CD4-positive, alpha-beta T cell treated with Interleukin-15 for 4 hours (primary cell): ENCODE data around the gene ONECUT3.
"Not testable (repeated sequence)": the region's sequence is repeated elsewhere in the genome, so short reads cannot be mapped to it uniquely, and the experiment has no call there.

Experiments
- DNase-seq: peaks from one replicate; pipeline ENCODE4 v3.0.0-alpha.2; 2020; ENCODE audit warnings: low spot score

The ONECUT3 gene

GRCh38 chr19:1755467-1756171 lies 2.3 kb downstream of the ONECUT3 start:
- DNase-seq: no peak

GRCh38 chr19:1756264-1756663 lies 3.0 kb downstream of the ONECUT3 start:
- no peak for DNase-seq

DNA sequence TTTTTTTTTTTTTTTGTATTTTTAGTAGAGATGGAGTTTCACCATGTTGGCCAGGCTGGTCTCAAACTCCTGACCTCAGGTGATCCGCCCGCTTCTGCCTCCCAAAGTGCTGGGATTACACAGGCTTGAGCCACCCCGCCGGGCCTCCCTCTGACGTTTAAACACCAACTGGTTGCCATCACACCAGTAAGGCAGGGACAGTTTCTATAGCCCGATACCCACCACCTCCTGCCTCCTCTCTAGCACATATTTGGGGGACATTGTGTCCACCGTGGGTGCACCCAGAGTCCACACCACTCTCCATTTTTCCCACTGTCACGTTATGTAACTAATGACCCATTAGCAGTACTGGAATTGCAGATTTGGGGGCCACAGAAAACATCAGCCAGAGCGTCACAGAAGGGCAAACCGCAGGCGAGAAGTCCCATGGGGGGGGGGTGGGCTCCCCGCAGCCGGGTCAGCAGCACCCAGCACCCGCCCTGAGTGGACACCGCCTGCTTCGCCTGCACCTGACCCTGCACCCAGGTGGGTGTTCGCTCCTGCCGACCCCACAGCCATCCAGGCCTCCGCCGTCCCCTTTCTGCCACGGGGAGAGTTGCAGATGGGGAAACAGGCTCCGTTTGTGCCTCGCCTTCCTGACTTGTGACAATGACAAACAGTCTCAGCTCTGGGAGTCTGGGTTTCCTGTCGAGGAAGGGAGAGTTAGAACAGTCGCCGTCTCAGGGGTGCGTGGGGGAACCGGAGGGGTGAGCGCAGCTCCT lies 3.6 kb downstream of the ONECUT3 start:
- DNase-seq: no peak

DNA sequence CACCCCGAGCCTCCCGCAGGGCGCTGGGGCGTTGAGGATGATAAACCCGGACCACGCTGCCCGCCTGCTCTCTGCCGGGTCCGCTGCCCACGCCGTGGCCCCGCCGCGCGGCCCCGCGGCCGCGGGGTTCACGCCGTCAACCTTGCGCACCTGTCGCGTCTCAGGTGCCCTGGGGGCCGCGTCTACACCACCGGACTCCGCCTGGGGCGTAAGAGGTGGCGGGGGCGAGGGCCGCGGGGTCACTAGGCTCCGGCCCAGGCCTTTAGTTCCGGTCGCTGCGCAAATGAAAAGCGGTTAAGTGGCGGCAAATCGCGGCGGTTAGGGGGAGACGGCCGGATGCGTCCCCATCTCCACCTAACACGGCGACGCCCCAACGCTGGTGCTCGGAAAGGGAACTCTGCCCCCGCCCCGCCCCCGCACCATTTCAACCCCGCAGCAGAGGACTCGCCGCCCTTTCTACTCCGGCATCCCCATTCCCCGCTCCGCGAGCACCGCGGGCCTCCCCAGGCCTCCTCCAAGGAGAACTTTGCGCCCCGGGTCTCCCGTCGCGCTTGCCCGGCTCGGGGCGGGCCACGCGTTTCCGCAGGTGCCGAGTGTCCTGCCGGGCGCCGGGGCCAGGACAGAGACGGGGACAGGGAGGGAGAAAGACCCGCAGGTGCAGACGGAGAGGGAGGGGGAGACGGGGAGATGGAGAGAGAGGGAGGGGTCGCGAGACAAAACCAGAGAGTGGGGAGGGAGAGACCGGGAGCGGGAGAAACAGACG lies 4.3 kb downstream of the ONECUT3 start:
- no peak for DNase-seq

- no peak for DNase-seq
Observed at GRCh38 chr19:1758231-1758577, 4.9 kb downstream of the ONECUT3 start.

DNA sequence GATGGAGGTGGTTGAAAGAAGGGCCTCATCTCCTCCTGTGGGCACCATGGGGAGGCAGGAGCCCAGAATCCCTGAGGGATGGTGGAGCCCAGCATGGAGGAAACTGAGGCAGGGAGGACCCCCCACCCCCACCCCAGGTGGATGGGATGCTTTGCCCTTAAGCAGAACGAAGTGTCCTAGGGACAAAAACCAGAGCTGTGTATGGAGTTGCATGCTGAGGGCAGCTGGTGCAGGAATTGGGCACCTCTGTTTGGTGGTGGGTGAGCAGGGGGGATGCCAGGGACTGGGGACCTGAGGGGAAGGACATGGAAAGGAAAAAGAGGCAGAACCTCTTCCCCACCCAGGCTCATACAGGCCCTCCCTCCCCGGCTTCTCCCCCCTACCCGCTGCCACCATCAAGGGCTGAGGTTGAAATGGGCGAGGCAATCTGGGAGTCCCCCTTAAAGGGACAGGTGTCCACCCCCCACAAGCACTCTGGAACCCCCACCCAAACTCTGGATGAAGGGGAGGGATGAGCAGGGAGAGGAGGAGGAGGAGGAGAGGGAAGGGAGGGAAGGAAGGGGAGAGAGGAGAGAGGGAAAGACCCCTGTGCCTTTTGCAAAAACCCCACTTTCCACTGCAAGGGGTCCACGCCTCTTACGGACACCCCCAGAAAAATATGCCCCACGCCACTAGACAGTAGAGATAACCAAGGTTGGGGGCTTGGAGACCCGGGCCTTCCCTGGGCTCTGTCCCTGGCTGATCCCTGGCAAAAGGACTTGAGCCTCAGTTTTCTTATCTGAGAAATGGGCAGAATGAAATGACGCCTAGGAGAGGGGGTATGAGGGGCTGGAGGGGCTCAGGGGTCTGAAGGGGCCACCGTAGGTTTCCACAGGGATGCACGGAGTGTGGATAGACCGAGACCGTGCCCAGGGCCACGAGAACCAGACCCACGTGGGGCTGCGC lies 5.9 kb downstream of the ONECUT3 start:
- no peak for DNase-seq

GRCh38 chr19:1760020-1760419 lies 6.7 kb downstream of the ONECUT3 start:
- DNase-seq: no peak

- not testable (repeated sequence) for DNase-seq
Observed at GRCh38 chr19:1760786-1761527, 7.7 kb downstream of the ONECUT3 start.

DNA sequence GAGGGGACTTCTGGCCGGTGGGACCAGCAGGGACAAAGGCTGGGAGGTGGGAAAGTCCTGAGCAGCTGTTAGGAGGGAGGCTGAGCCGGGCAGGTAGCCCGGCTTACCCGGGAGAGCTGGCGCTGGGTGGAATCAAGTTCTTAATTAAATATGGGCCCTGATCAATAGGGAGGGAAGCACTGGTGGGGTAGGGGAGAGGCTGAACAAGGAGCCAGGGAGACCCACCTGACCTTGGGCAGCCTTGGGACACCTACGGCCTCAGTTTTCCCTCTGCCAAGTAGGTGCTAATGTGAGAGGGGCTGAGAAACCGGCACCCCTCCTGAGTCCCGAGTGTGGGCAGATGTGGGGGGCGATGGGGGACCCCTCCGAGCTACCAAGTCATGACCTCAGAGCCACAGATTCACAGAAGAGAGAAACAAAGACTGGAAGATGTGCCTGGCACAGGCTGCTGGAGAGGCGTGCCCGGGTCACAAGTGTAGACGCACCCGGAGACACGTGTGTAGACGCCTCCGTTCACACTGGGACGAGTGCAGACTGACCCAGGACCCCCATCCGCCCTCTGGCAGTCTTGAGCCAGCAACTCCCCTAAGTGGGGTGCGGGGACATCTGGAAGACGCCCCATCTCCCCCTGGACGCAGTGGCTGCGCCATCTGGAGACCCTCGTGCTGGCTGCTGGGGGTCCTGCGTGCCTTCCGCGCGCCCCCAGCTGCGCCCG lies 8.4 kb downstream of the ONECUT3 start:
- DNase-seq: no peak

DNA sequence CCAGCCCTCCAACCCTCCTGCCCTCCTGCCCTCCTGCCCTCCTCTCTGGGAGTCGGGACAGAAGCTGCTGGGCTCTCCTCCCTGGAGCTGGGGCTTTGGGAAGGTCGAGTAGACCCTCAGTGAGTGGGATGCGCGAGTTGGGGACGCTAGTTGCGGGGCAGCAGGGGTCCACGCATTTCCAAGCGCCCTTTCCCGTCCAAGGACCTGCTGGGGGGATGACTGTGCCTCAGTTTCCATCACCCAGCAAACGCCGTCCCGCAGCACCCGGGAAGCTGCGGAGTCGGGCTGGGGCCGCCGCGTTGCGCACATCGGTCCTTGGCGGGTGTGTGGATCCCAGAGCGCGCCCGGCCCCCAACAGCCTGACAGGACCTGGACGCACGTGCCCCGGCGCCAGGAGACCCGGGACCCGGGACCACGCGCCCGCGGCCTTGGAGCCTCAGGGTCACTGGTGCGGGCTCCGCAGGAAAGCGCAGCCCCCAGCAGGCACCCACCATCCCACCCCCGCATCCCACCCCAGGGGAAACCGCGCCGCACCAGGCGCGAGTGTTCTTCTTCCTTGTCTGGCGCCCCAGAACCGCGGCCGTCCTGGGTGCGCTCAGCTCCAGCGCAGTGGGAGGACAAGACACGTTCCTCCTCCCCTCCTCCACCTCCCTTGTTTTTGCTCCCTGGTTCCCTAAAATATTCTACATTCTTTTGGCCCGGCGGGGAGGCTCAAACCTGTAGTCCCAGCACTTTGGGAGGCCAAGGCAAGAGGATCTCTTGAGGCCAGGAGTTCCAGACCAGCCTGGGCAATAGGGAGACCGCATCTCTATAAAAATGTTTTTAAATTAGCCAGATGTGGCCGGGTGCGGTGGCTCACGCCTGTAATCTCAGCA lies 9.2 kb downstream of the ONECUT3 start:
- no peak for DNase-seq

DNA sequence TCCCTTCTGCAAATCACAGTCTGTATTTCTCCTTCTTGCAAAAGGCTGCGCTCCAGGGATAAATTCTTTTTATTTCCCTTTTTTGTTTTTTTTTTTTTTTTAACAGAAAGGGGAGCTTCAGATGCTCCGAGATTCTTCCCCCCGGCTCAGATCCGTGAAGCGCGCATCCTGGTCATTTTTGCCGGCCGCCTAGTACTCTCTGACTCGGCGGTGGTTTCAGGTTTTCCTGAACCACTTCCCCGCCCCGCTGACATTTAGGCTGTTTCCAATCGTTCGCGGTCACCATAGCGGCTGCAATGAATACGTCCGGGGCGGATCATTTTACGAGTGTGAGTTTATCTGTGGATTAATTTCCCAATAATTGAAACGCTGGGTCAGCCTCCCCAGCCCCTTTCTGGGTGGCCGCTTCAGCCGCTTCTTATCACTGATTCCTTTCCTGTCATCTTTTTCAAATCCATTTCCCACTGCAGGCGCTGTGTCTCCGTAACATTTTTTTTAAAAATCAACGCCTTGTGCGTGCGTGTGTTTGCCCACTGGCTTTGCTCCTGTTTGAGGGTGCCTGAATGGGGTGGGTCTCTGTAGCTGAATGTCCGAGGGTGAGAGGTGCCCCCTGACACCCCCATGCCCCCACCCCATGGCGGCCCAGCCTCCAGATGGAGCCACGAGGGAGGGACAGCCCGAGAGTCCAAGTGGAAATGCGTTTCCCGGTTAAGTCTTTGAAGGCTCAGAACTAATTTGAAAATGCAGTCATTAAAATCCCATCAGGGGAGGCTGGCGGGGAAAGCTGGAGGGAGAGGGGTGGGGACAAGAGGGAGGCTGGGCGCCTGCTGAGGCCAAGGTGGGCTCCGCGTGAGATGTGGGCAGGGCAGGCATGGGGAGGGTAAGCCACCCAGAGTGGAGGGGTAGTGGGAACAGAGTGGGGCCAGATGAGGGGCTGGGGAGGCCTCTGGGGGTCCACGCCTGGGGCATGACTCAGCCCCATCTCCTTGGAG lies 10.6 kb downstream of the ONECUT3 start:
- DNase-seq: no peak

- no peak for DNase-seq
Observed at GRCh38 chr19:1764729-1765128, 11.4 kb downstream of the ONECUT3 start.

- no peak for DNase-seq
Observed at GRCh38 chr19:1765232-1765903, 12.1 kb downstream of the ONECUT3 start.

DNA sequence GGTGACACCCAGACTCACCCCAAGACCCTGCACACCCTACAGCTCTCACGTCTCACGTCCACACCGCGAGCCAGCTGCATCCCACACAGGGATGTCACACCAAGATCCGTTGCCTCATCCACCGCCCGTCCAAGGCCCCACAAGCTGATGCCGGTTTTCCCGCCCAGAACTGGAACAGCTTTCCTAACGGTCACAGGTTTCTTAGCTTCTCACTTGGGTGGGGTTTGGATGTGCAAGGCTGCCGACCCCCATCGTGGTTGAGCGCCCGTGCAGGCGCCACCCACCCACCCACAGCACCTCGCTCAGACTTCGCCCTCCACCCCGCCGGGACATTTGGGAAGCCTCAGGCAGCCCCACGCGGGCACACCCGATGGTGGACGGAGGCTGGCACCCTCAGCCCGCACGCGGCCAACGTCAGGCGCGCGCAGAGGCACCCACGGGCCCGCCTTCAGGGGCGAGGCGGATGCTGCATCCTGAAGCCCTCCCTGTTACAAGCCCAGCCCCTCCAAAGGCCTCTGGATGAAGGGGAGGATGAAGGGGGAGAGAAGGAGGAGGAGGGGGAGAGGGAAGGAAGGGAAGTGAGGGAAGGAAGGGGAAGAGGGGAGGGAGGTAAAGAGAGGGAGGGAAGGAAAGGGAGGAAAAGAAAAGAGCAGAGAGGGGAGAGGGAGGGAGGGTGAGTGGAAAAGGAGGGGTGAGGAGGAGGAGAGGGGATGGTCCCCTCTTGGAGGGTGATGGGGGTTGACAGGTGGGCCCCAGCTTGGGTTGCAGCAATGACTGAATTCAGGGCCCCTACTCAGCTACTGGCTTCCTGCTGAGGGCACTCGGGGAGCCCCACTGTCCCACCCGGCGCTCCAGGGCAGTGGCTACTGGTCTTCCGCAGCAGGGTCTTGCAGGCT lies 12.8 kb downstream of the ONECUT3 start:
- DNase-seq: no peak

- DNase-seq: no peak
Observed at GRCh38 chr19:1766800-1767352, 13.6 kb downstream of the ONECUT3 start.

GRCh38 chr19:1767464-1767933 lies 14.2 kb downstream of the ONECUT3 start:
- peak; percentile 53 for DNase-seq
